CD4-positive, alpha-beta T cell treated with Interleukin-17A for 4 hours (primary cell): Measurements from ENCODE around the gene BRMS1.

Source experiments
- DNase-seq: peaks from one replicate; pipeline ENCODE4 v3.0.0-alpha.2; 2020; ENCODE audit warnings: mixed read lengths

BRMS1 gene

DNA sequence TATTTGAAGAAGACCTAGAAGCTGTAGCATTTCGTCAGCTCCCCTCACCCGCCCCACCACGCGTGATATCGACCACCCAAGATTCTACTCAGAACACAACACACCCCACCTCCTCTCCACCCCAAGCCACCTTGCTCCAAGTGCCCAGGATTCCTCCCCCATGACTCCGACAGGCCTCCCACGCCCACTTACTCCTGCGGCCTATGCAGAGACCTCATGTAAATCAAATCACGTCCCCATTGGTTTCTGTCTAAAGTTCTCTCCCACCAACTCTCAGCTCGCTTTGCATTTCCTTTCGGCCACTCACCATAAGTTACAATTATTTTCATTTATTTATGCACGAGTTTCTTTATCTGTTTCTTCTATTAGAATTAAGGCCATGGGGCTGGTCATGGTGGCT lies 42.2 kb downstream of the BRMS1 start:
- no peak for DNase-seq

DNA sequence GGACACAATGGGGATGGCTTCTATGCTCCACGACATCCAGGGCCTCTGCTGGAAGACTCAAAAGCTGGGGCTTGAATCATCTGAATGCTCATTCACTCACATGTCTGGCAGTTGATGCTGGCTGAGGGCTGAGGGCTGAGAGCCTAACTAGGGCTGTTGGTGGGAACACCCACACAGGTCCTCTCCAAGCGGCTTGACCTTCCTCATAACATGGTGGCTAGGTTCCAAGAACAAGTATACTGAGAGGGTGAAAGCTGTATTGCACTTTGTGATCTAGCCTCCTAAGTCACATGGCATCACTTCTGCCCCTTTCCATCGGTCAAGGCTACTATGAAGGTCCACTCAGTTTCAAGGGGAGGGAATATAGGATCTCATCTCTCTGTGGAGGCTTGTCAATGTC lies 45.7 kb downstream of the BRMS1 start:
- DNase-seq, result no peak

DNA sequence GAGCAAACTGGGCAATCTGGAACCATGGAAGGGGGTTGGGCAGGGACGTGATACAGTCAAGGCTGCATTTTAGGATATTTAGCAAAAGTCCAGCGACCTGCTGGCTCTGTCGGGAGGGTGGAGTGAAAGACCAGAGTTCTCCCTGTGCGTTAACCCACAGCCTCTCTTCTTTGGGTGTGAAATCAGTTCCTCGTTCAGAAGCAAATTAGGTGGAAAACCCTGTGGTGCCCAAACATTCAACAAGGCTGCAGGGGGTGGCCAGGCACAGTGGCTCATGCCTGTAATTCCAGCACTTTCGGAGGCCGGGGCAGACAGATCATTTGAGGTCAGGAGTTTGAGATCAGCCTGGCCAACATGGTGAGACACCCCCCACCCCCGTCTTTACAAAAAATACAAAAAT lies 47.3 kb downstream of the BRMS1 start:
- no peak for DNase-seq

DNA sequence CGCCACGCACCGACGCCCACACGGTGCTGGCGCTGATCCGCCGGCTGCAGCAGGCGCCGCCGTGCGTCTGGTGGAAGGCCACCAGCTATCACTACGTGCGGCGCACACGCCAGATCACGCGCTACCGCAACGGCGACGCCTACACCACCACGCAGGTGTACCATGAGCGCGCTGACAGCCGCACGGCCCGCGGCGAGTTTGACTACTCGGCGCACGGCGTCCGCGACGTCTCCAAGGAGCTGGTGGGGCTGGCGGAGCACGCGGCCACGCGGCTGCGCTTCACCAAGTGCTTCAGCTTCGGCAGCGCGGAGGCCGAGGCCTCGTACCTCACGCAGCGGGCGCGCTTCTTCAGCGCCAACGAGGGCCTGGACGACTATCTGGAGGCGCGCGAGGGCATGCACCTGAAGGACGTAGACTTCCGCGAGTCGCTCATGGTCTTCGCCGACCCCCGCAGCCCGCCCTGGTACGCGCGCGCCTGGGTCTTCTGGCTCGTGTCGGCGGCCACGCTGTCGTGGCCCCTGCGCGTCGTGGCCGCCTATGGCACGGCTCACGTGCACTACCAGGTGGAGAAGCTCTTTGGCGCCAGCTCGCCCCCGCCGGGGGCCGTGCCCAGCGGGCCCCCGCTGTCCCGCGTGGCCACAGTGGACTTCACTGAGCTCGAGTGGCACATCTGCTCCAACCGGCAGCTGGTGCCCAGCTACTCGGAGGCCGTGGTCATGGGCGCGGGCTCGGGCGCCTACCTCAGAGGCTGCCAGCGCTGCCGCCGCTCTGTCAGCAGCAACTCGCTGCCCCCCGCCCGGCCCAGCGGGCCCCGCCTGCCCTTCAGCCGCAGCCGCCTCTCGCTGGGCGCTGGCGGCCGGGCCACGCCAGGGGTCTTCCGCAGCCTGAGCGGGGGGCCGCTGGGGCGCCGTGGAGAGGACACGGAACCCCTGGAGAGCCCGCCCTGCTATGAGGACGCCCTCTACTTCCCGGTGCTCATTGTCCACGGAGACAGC lies 50.0 kb downstream of the BRMS1 start:
- no peak for DNase-seq

DNA sequence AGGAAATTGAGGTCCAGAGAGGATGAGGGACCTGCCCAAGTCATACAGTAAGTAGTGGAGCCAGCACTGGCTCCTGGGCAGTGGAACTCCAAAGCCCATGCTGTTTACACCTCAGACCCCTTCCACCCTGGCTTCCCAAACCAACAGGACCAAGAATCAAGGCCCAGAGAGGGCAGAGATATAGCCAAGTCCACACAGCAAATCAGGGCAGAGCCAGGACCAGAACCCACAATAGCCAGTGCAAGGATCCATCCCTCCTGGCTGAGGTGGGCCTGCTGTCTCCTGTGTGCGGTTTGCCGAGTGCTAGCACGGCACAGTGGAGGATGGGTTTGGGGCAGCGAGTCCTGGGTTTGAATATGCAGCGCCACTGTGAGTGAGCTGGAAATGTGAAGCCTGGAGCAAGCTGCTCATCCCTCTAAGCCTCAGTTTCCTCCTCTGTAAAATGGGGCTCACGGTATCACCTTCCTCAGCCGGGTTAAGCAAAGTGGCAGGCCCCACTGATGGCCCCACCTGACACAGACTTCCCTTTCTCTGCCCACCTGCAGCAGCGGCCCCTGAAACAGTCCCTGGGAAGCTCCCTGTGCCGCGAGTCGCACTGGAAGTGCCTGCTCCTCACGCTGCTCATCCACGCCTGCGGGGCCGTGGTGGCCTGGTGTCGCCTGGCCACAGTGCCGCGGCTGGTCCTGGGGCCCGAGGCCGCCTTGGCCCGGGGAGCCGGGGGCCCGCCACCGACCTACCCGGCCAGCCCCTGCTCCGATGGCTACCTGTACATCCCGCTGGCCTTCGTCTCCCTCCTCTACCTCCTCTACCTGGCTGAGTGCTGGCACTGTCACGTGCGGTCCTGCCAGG lies 50.9 kb downstream of the BRMS1 start:
- DNase-seq, result no peak

DNA sequence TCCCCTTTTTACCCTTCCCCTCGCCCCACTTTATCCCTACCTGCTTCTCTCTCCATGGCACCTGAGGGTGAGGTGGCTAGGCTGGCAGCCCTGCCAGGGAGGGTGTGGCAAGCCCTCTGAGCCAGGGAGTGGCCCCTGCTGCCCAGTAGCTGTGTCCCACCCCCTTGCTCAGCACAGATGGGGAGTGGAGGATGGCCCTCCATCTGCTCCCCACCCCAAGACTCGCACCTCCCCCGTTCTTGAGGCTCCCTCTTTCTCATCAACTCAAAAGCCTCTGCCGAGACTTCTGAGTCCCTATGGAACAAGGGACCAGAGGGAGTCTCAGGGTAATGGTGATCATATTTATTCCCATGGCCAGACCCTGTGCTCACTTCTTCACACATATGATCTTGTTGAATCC lies 51.6 kb downstream of the BRMS1 start:
- DNase-seq, result no peak

DNA sequence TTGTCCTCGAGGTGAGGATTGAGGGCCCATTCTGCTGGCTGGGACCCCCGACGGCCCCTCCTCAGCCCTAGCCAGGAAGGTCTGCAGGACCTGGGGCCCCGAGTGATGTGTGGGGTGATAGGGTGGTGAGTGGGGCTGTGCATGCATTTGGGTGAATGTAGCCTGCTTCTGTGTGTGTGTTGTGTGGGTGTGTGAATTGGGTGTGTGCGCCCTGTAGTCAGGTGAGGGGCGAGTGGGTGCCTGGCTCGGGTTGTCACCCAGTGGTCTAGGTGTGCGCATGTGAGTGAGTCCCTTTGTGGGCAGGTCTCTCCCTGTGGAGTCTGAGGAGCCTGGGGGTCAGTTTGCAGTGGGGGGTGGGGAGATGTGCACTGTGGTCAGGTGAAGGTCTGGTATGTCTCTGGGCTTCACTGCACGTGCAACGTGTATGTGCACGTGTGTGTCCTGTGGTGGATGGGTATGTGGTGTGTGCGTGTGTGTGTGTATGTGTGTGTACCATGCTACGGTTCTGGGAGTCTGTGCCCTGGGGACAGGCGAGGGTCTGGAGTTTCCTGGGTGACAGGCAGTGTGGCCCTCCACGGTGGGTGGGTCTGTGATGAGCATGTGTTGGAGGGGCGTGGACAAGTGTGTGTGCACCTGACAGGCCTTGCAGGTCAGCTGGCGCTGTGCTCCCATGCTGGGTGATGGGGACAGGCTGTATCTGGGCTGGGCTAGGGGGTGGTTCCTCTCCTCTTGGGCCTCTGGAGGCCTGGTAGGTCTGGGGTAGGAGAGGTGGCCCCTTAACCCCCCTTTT lies 52.2 kb downstream of the BRMS1 start:
- no peak for DNase-seq

DNA sequence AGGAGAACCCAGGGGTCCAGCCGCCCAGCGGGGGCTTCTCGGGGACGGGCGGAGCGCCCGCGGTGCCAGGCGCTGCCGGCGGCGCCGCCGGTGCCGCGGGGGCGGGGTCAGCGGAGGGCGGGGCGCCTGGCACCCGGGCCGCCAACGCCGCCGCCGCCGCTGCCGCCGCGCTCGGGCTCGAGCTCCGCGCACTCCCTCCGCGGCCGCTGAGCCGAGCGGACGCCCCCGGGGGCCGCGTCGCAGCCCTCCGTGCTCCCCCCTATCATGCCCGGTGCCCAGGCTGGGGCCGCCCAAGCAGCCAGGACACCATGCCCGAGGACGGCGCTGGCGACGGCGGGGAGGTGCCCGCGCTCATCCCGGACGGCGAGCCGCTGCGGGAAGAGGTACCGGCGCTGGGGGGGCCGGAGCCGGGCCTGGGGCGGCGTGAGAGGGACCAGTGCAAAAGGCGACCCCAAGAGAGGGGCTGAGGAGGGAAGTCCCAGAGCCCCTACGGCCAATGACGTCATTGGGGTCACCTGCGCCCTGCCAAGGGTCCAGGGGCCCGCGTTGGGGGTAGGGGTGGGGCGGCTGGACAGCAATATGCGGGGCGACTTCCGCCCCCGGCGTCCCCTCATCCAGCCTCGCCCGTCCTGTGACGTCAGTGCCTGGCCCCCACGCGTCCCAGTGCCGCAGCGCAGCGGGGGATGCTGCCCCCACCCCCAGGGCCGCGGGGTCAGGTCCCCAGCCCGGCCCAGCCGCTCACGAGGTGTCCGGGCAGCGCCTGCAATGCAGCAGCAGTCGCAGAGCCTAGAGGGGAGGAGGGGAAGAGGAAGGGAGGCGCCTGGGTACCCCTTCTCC lies 53.0 kb downstream of the BRMS1 start, which contains the start of gene TMEM151A:
Gene TMEM151A, plus strand, starts transcription at position 189 of the 837 bp plus-strand sequence. Its CDS starts 120 bp downstream, at position 309.
- peak; percentile 63 for DNase-seq

DNA sequence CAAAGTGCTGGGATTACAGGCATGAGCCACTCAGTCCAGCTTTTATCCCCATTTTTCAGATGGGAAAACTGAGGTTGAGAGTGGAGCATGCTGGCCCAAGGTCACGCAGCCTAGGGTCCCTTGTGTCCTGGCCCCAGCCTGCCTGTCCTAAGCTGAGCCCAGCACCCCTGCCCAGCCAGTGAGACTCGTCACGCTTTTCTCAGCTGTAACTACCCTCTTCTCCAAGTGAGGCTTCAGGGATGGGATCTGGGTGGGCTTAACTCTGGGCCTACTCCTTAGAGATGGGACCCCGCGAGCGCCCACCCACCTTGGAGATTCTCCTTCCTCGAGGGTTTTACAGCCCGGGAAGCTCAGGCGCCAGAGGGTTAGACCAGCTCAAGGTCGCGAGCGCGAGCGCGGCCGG lies 53.6 kb downstream of the BRMS1 start:
- no peak for DNase-seq

DNA sequence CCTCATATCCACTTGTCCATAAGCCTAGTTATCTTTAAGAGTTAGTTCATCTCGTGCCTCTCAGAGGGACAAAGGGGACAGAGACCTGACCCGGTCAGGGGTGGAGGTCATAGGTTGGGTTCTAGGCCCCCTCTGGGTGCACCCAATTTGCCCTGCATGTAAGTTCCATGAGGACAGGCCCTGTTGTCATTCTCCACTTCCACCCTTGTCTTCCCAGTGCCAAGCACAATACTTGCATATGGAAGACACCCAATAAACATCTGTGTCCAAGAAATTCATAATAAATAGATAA lies 54.6 kb downstream of the BRMS1 start:
- no peak for DNase-seq

DNA sequence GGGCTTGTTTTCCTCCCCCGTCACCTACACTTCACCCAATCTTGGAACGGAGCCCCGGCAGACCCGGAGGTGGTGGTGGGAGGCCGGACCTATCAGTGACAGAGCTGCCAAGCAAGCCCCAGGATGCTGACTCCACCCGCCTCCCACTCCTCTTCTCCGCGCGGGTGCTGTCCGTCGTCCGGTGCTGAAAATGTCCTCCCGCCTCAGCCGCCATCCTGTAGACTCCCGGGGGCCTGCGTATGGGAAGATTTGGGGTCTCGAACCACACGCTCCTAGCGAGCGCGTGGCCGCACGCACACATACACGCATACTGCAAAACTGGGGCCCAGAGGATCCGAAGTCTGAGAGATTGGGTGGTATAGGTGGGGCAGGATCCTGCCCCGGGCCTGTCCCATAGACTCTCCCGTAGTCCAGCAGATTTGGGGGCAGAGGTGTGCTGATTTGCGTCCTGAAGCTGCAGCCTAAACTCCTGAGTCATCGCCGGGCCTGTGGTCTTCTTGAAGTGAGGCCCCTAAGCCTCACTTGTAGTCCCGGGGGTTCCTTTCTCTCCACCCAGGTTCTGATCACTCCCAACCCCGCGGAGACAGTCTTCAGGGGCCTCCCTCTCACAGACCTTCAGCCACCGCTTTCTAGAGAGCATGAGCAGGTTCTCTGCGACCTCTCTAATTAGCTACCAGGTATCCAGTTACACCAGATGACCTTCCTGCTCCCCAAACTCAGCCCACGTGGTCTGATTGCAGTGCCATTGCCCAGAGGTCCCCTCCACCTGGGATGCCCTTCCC lies 55.2 kb downstream of the BRMS1 start:
- DNase-seq, result peak; percentile 82

DNA sequence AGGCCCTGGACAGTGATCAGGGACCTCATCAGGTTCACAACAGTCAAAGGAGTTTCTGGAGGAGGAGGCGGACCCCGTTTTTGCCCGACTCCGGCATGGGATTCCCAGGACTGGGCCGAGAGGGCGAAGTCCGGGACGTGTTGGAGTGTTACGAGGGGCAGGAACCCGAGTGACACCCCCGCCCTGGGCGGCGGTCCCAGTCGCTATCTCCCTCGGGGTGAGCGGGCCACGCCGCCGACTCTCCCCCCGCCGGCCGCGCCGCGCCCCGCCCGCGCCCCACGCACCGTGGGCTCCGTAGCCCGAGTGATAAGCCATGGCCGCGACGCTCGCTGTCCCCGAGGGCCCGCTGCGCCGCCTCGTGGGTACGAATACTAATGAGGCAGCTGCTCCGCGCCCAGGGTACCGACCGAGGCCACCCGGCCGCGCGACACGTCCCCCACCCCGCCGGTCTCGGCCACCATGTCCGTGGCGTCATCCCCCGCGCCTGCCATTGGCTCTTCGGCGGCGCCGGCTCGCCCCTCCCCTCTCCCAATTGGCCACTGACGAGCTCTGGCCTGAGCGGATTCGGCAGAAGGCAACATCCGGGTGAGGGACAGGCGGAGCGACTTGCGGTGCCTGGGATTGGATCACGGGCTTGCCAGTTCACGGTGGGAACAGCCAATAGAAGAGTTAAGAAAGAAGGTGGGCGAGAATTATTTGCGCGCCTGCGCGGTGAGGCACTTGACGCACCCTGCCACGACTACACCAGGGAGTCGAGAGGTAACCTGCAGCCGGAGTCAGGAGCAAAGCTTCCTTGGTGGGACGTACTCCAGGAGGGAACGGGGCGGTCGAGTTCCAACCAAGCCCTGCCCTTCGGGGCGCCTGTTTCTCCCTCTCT lies 56.0 kb downstream of the BRMS1 start, which contains the start of gene YIF1A:
Gene YIF1A, minus strand, starts transcription at position 473 of the 877 bp plus-strand sequence. Its CDS starts 158 bp downstream, at position 315.
- DNase-seq, result peak; percentile 98

DNA sequence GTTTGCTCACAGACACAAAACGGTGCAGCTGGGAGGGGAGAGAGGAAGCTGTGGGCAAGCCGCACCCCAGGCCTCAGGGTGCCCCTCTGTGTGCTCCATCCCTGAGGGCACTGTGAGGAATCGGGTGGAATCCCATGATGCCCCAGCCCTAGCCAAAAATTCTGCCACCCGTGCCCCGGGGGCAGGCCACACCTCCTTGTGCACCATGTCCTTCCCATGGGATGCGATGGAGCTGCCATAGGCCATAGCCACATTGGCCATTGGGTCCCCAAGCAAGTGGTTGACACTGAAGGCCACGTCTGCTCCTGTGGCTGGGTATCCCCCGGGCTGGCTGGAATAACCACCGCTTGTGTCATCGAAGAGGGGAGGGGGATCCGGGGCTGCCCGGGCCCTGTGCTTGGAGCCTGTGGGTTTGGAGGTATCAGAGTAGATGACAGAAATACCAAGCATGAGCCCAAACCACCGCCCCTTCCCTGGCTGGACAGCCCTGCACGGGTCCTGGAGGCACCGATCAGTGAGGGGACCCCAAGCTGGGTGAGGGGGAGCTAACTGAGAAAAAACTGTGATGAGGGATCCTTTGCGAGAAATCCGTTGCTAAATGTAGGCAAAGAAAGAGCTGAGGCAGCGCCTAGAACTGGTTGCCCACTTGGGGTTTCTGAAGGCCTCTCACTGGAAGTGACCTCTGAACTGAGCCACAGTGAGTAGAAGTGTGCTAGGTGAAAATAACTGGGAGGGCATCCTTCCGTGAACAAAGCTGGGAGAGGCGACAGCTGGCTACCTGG lies 56.8 kb downstream of the BRMS1 start:
- no peak for DNase-seq
